H1 (cell line): ENCODE measurements around the gene SPINK5.

ENCODE experiments used
- CTCF ChIP-seq, 3 experiments: IDR thresholded peaks; 1 replicate in 2 of 3; 2 replicates in 1 of 3; pipeline versions ENCODE4 v1.5.1 to v1.6.1; 2011; ENCODE audit warnings: low read length in 3 of 3, mild to moderate bottlenecking in 3 of 3, inconsistent platforms in 2 of 3, low read depth in 1 of 3, moderate library complexity in 1 of 3; ENCODE audit not compliant: insufficient read depth in 1 of 3; ENCODE audit errors: control extremely low read depth in 1 of 3
- TBP ChIP-seq: IDR thresholded peaks from 2 replicates; pipeline ENCODE4 v1.6.1; 2011; ENCODE audit warnings: low read depth, low read length, improper control_type of control experiment

GRCh38 chr5:148135091-148136048 is 71.6 kb downstream of the SPINK5 start:
- TF ChIP-seq CTCF (IDR thresholded peaks at IDR 0.05; ENCODE audit: control extremely low read depth in 1 of 3, insufficient read depth in 1 of 3, low read depth in 1 of 3, low read length in 3 of 3) (no peak), TBP (no peak)
